ENCODE data around the gene LAMTOR4.

GRCh38 chr7:100158229-100159098 lies 9.7 kb downstream of the LAMTOR4 start, which contains the start of gene TRAPPC14:
- no peak for TF ChIP-seq CTCF (IDR thresholded peaks at IDR 0.05; ENCODE audit: low read depth, low read length, poor library complexity, severe bottlenecking)
- TF ChIP-seq EZH2phosphoT487 (IDR thresholded peaks at IDR 0.05; ENCODE audit: borderline replicate concordance, low read length): no peak
